ENCODE measurements around the gene ZNF394.

Gene ZNF394

DNA sequence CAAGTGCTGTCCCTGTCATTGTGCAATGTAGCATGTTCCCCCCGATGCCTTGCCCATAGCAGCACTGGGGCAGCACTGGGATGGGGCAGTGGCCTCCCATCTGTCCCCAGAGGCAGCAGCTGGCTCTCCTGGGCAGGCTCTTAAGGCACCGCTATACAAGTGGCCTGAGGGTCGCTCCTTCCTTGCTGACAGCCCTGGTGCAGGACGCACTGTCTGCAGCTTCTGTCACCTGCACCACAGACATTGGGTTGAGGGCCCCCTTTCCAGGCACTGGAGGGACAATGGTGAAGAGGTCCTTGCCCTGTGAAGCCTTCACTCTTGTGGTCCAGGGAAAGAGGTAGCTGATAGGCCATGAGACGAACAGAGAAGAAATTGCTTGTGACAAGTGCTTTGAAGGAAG lies 50.8 kb downstream of the ZNF394 start:
- no peak for DNase-seq (ENCODE audit: low spot score)

DNA sequence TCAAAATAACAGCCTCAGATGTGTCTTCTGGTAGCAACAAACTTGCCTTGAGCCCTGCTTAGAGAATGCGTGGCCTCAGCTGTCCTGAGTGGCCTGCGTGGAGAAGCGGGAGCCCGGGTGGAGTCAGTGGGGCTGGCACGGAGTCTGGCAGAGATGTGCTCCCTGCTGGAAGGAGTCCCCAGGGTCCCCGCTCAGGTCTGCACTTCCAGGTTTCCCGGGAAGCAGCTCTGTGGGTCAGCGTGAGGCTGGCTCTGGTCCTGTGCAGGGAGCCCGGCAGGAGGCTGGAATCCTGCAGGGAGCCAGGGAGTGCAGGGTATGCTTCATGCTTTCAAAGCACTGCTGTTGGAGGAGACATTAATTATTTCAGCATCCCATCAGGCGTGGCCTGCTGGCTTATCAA lies 51.2 kb downstream of the ZNF394 start:
- DNase-seq (ENCODE audit: low spot score), result no peak

DNA sequence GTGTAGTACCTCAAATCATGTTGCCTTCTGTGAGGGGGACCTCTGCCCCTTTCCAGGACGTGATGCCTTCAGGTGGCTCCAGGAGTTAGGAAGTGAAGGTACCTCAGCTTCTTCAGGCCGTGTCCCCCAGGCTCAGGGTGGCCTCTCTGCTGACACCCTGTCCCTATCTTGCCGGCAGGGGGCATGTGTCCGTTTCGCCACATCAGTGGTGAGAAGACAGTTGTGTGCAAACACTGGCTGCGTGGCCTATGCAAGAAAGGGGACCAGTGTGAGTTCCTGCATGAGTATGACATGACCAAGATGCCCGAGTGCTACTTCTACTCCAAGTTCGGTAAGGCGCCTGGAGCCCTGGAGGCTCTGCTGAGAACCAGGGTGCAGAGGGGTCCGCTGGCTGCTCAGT lies 52.1 kb downstream of the ZNF394 start:
- DNase-seq (ENCODE audit: low spot score), result no peak

DNA sequence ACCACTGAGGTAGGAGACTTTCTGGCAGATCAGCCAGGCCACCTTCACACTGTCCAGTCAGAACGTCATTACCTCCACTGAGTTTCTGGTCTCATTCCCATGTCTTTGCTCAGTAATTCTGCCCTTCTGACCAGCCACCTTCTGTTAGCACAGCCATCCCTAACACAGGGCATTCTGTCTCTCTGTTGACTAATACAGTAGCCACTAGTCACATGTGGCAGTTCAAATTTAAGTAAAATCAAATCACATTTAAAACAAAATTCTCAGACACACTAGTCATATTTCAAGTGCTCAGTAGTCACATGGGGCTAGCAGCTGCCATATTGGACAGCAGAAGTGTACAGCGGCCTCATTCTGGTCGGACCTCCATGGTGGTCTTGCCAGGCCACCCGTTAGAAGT lies 54.0 kb downstream of the ZNF394 start:
- DNase-seq (ENCODE audit: low spot score), result no peak

Measured in putamen (tissue), 1 donor.